HFFc6 (cell line): ENCODE measurements around the gene POU5F1. TPM values are rescaled to one million over a fixed set of nuclear protein-coding genes. Genes with fewer than 3 reads are reported as not detected.

ENCODE experiments used
- DNase-seq: peaks from one replicate; pipeline ENCODE4 v3.0.0-alpha.2; 2018
- H3K27ac Mint-ChIP-seq: 2 replicates; pipeline ENCODE4 v1.8.0; 2020; ENCODE audit warnings: mild to moderate bottlenecking, mixed read lengths
- H3K27me3 Mint-ChIP-seq: 2 replicates; pipeline ENCODE4 v1.8.0; 2021; ENCODE audit warnings: mild to moderate bottlenecking, moderate library complexity, mixed read lengths; ENCODE audit not compliant: insufficient read depth
- H3K36me3 Mint-ChIP-seq: 2 replicates; pipeline ENCODE4 v1.8.0; 2021; ENCODE audit warnings: low read depth, mixed read lengths
- H3K4me1 Mint-ChIP-seq: 2 replicates; pipeline ENCODE4 v1.8.0; 2020; ENCODE audit warnings: low read depth, mixed read lengths
- H3K4me3 Mint-ChIP-seq: 2 replicates; pipeline ENCODE4 v1.8.0; 2020; ENCODE audit warnings: mild to moderate bottlenecking, moderate library complexity, mixed read lengths
- H3K9me3 Mint-ChIP-seq: 2 replicates; pipeline ENCODE4 v1.8.0; 2020; ENCODE audit warnings: mild to moderate bottlenecking, mixed read lengths
- CTCF ChIP-seq: fragments of 200-600 bp; sonication (generic); IDR thresholded peaks from 2 replicates; pipeline ENCODE4 v1.5.0; 2021; ENCODE audit warnings: antibody characterized with exemption, mild to moderate bottlenecking
- total RNA-seq, 6 experiments: library from RNA; stranded (reverse); fragmentation: NEBNext Ultra II Directional; extraction: Animal tissue kit (Norgen Biotek cat#: 25700); gene quantifications; 2 replicates in 1 of 6; 3 replicates in 5 of 6; pipeline ENCODE4 v1.2.3, GENCODE V29; 2021

Gene POU5F1
- total RNA-seq, 6 experiments from 2014 or later: 0.17 to 0.63 (median 0.33) TPM

- H3K27ac Mint-ChIP-seq: no peak overlapping the region; the same call in 1 of the 2 replicates
- H3K4me3 Mint-ChIP-seq: no peak overlapping the region
- H3K4me1 Mint-ChIP-seq: peaks cover 37% of the 10 kb centered on the region
- H3K36me3 Mint-ChIP-seq: no peaks in the 10 kb centered on the region
- H3K27me3 Mint-ChIP-seq: peaks cover 7% of the 10 kb centered on the region
- no peak for TF ChIP-seq CTCF
- peak; percentile 78 for DNase-seq
- H3K9me3 Mint-ChIP-seq: no peaks in the 10 kb centered on the region
Observed at GRCh38 chr6:31125586-31126363, 44.7 kb downstream of the POU5F1 start.

DNA sequence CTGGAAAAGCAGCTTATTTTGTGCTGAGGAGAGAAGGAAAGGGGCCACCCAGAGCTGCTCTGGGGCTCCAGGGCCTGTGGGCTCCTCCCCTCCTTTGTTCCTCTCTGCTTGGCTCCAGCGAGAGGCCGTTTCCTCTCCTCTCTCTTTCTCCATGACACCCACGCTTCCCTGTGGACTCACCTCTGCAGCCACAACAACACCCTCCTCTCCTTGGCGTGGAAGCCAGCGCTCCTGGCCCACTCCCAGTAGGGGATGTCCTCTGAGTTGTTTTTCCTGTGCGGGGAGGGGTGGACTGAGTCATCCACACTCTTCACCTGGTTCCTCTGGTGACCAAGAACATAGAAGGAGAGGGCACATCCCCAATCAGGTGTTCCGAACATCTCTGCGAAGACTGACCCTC, 45.3 kb downstream of the POU5F1 start:
- no peaks in the 10 kb centered on the region for H3K9me3 Mint-ChIP-seq
- TF ChIP-seq CTCF: no peak
- H3K27me3 Mint-ChIP-seq: peaks cover 6% of the 10 kb centered on the region
- no peak overlapping the region for H3K4me3 Mint-ChIP-seq
- peaks cover 37% of the 10 kb centered on the region for H3K4me1 Mint-ChIP-seq
- no peak for DNase-seq
- no peak overlapping the region for H3K27ac Mint-ChIP-seq
- no peaks in the 10 kb centered on the region for H3K36me3 Mint-ChIP-seq

DNA sequence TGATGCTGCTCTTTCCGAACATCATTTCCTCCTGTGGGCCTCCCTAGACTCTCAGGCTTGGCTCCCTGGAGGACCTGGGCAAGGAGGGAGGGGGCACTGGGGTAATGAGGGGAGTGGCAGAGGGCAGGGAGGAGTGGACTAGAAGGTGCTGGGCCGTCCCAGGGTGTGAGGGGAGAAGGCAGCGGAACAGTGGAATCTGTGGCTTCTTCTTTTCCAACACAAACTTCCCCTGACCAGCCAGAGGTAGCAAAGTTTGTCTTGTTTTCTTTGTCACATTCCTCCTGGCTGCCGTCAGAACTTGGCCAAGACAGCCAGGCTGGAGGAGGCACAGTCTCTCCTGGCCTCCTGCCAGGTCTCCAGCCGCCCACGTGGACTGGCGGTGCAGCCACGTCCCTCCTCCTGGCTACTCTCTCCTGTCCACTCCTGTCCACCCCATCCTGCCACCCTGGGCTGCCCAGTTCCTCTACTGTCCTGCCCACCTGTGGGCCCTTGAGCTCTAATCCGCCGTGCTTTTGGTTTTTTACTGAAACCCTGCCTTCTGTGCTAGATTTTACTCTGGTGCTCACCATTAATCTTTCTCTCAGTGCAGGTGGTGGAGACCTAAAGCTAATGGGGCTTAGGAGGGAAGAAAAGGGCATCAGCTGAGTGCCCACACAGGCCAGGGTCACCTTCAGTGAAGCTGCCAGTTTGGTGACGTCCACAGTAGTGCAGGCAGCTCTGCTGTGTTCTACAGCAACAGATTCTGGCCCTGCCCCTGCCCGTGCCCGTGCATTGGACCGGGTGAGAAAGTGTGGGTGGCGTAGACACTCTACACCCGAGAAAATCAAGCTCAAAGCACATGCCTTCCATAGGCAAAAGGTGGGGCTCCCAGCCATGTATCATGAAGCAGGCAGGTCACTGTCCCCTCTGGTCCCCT, 47.4 kb downstream of the POU5F1 start:
- Mint-ChIP-seq H3K4me1 (peaks cover 36% of the 10 kb centered on the region), H3K4me3 (no peak overlapping the region), H3K36me3 (no peaks in the 10 kb centered on the region), H3K27me3 (peaks cover 4% of the 10 kb centered on the region), H3K27ac (peak overlapping the region; percentile 53), H3K9me3 (no peaks in the 10 kb centered on the region)
- DNase-seq: peak; percentile 55
- no peak for TF ChIP-seq CTCF

GRCh38 chr6:31121131-31121790, 49.2 kb downstream of the POU5F1 start:
- no peak overlapping the region for H3K27ac Mint-ChIP-seq
- no peaks in the 10 kb centered on the region for H3K9me3 Mint-ChIP-seq
- DNase-seq: no peak
- H3K4me3 Mint-ChIP-seq: no peak overlapping the region
- H3K27me3 Mint-ChIP-seq: no peaks in the 10 kb centered on the region; the same call in 1 of the 2 replicates
- H3K36me3 Mint-ChIP-seq: no peaks in the 10 kb centered on the region
- peaks cover 35% of the 10 kb centered on the region for H3K4me1 Mint-ChIP-seq
- TF ChIP-seq CTCF: no peak

GRCh38 chr6:31120151-31120915, 50.1 kb downstream of the POU5F1 start, which contains the start of gene CDSN:
CDSN (minus strand) TSS chr6:31120446; CDS start chr6:31120419, 27 bp downstream.
- H3K27me3 Mint-ChIP-seq: no peaks in the 10 kb centered on the region; the same call in none of the 2 replicates
- DNase-seq: no peak
- no peak within 1 kb of the TSS for H3K4me3 Mint-ChIP-seq
- H3K9me3 Mint-ChIP-seq: no peaks in the 10 kb centered on the region
- TF ChIP-seq CTCF: no peak
- no peak within 1 kb of the TSS for H3K27ac Mint-ChIP-seq
- peaks cover 35% of the 10 kb centered on the region for H3K4me1 Mint-ChIP-seq
- no peaks in the 10 kb centered on the region for H3K36me3 Mint-ChIP-seq
